ENCODE results near the gene PRTN3.

DNA sequence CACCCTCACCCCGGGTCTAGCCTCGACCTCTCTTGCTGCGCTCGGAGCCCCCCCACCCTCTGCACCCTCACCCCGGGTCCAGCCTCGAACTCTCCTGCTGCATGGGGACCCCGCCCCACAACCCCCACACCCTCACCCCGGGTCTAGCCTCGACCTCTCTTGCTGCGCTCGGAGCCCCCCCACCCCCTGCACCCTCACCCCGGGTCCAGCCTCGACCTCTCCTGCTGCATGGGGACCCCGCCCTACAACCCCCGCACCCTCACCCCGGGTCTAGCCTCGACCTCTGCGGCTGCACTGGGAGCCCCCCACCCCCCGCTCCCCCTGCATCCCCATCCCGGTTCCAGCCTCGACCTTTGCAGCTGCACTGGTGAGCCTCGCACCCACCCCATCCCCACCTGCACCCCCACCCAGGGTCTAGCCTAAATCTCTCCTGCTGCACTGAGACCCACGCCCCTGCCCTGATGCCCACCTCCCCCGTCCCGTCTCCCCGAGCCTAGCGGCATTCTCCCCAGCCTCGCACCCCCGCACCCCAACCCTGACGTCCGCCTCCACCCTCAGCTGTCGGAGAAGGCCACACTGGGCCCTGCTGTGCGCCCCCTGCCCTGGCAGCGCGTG, 20.4 kb downstream of the PRTN3 start:
- TF ChIP-seq EP300 (IDR thresholded peaks at IDR 0.05; ENCODE audit: borderline replicate concordance in 1 of 2, low read depth in 1 of 2, low read length in 1 of 2) (no peak), JUND (IDR thresholded peaks at IDR 0.05) (no peak), MXI1 (IDR thresholded peaks at IDR 0.05; ENCODE audit: low read depth, low read length) (no peak), GABPA (IDR thresholded peaks at IDR 0.05; ENCODE audit: low read depth) (no peak), POLR2AphosphoS5 (IDR thresholded peaks at IDR 0.05; ENCODE audit: low read depth, low read length) (no peak), RFX5 (IDR thresholded peaks at IDR 0.05; ENCODE audit: low read length) (no peak), TAF1 (IDR thresholded peaks at IDR 0.05; ENCODE audit: borderline replicate concordance, low read depth, low read length) (no peak), CHD2 (IDR thresholded peaks at IDR 0.05; ENCODE audit: low read length, partially characterized antibody) (no peak), RCOR1 (IDR thresholded peaks at IDR 0.05; ENCODE audit: low read length) (no peak), EZH2phosphoT487 (IDR thresholded peaks at IDR 0.05; ENCODE audit: borderline replicate concordance, low read depth) (no peak)
- TF ChIP-seq, protein P1, sequence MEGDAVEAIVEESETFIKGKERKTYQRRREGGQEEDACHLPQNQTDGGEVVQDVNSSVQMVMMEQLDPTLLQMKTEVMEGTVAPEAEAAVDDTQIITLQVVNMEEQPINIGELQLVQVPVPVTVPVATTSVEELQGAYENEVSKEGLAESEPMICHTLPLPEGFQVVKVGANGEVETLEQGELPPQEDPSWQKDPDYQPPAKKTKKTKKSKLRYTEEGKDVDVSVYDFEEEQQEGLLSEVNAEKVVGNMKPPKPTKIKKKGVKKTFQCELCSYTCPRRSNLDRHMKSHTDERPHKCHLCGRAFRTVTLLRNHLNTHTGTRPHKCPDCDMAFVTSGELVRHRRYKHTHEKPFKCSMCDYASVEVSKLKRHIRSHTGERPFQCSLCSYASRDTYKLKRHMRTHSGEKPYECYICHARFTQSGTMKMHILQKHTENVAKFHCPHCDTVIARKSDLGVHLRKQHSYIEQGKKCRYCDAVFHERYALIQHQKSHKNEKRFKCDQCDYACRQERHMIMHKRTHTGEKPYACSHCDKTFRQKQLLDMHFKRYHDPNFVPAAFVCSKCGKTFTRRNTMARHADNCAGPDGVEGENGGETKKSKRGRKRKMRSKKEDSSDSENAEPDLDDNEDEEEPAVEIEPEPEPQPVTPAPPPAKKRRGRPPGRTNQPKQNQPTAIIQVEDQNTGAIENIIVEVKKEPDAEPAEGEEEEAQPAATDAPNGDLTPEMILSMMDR (IDR thresholded peaks at IDR 0.05): no peak
- TF ChIP-seq, protein P2, sequence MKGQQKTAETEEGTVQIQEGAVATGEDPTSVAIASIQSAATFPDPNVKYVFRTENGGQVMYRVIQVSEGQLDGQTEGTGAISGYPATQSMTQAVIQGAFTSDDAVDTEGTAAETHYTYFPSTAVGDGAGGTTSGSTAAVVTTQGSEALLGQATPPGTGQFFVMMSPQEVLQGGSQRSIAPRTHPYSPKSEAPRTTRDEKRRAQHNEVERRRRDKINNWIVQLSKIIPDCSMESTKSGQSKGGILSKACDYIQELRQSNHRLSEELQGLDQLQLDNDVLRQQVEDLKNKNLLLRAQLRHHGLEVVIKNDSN (IDR thresholded peaks at IDR 0.05; ENCODE audit: borderline replicate concordance, low read depth): no peak

Data from SK-N-SH (cell line).